H1 (cell line): ENCODE data around the gene COLEC11.

Experiments used
- ASH2L ChIP-seq: fragments of 200-600, 300-600 bp; sonication (generic); IDR thresholded peaks from one replicate; pipeline ENCODE4 v1.7.1; 2017; ENCODE audit warnings: low read length
- CTCF ChIP-seq, 3 experiments: IDR thresholded peaks; 1 replicate in 2 of 3; 2 replicates in 1 of 3; pipeline versions ENCODE4 v1.5.1 to v1.6.1; 2011; ENCODE audit warnings: low read length in 3 of 3, mild to moderate bottlenecking in 3 of 3, inconsistent platforms in 2 of 3, low read depth in 1 of 3, moderate library complexity in 1 of 3; ENCODE audit not compliant: insufficient read depth in 1 of 3; ENCODE audit errors: control extremely low read depth in 1 of 3
- EZH2 ChIP-seq: fragments of 200-600 bp; sonication (generic); IDR thresholded peaks from 2 replicates; pipeline ENCODE4 v1.7.1; 2012; ENCODE audit warnings: low read depth, mild to moderate bottlenecking, moderate library complexity, low read length, inconsistent platforms; ENCODE audit not compliant: severe bottlenecking
- MAFK ChIP-seq: IDR thresholded peaks from 2 replicates; pipeline ENCODE4 v1.6.1; 2012; ENCODE audit warnings: low read depth, mild to moderate bottlenecking, improper control_type of control experiment, low read length
- MAX ChIP-seq: IDR thresholded peaks from 2 replicates; pipeline ENCODE4 v1.6.1; 2012; ENCODE audit warnings: inconsistent platforms
- POLR2AphosphoS5 ChIP-seq: IDR thresholded peaks from 2 replicates; pipeline ENCODE4 v1.6.1; 2011; ENCODE audit warnings: low read depth, low read length
- TBP ChIP-seq: IDR thresholded peaks from 2 replicates; pipeline ENCODE4 v1.6.1; 2011; ENCODE audit warnings: low read depth, low read length, improper control_type of control experiment

GRCh38 chr2:3643371-3644245 lies 48.7 kb downstream of the COLEC11 start:
- TF ChIP-seq MAFK (no peak), EZH2 (no peak), MAX (no peak), CTCF (IDR thresholded peaks at IDR 0.05; ENCODE audit: control extremely low read depth in 1 of 3, insufficient read depth in 1 of 3, low read depth in 1 of 3, low read length in 3 of 3) (no peak), POLR2AphosphoS5 (no peak), TBP (no peak), ASH2L (no peak)
